Prostate gland (tissue), 2 donors: ENCODE data around the gene TNFRSF25. TPM values are rescaled to one million over a fixed set of nuclear protein-coding genes. Genes with fewer than 3 reads are reported as not detected.

ENCODE experiments used
- DNase-seq: peaks from one replicate; pipeline ENCODE4 v3.0.0-alpha.2; 2019; ENCODE audit warnings: low spot score
- H3K27ac ChIP-seq, 2 donors: fragments of 200-600 bp; sonication (generic); 2 replicates each; pipeline ENCODE4 v1.5.1; 2017 to 2019
- H3K27me3 ChIP-seq: fragments of 200-600 bp; sonication (generic); replicated peaks from 2 replicates; pipeline ENCODE4 v1.5.1; 2019; ENCODE audit not compliant: insufficient read depth
- H3K36me3 ChIP-seq, 2 donors: fragments of 200-600 bp; sonication (generic); 1 replicate in 1 of 2; 2 replicates in 1 of 2; pipeline versions ENCODE4 v1.5.1 to v1.8.1; 2017 to 2019
- H3K4me1 ChIP-seq: fragments of 200-600 bp; sonication (generic); replicated peaks from 2 replicates; pipeline ENCODE4 v1.5.1; 2019
- H3K4me3 ChIP-seq, 2 donors: fragments of 200-600 bp; sonication (generic); 2 replicates each; pipeline ENCODE4 v1.5.1; 2017 to 2019
- H3K9me3 ChIP-seq: fragments of 200-600 bp; sonication (generic); 2 replicates; pipeline ENCODE4 v1.5.1; 2017
- POLR2A ChIP-seq: fragments of 450-650 bp; IDR thresholded peaks from one replicate; pipeline ENCODE4 v1.6.1; 2016; ENCODE audit warnings: antibody characterized with exemption, mild to moderate bottlenecking
- POLR2AphosphoS5 ChIP-seq: sonication (generic); formaldehyde crosslinking; IDR thresholded peaks from one replicate; pipeline ENCODE4 v1.6.1; 2017; ENCODE audit warnings: antibody characterized with exemption
- WGBS: methylation state at CpG from one replicate; pipeline ENCODE4 v1.1.5; 2018; 5-methylcytosine and 5-hydroxymethylcytosine counted together
- intact Hi-C: fragments of 100-400 bp; cut with DNase I; formaldehyde crosslinking; loops from one replicate; pipeline ENCODE4 v1.14.2; 2022
- total RNA-seq, 2 donors: library from RNA; depleted of rRNA; stranded (reverse); fragments of >200 nt; gene quantifications; one replicate each; pipeline ENCODE4 v1.1.0, GENCODE V29; 2016
- TF ChIP-seq, protein P1 (sequence below), 4 experiments: fragments of 200-600 bp in 2 of 4; fragments of 450-650 bp in 2 of 4; sonication (generic) in 2 of 4; IDR thresholded peaks; 1 replicate in 3 of 4; 2 replicates in 1 of 4; pipeline ENCODE4 v1.5.1; 2016 to 2019; ENCODE audit warnings: antibody characterized with exemption in 4 of 4, mild to moderate bottlenecking in 2 of 4, moderate library complexity in 2 of 4

Gene TNFRSF25
- total RNA-seq, 2 donors from 2014 or later = 15.2 to 22.7 TPM

DNA sequence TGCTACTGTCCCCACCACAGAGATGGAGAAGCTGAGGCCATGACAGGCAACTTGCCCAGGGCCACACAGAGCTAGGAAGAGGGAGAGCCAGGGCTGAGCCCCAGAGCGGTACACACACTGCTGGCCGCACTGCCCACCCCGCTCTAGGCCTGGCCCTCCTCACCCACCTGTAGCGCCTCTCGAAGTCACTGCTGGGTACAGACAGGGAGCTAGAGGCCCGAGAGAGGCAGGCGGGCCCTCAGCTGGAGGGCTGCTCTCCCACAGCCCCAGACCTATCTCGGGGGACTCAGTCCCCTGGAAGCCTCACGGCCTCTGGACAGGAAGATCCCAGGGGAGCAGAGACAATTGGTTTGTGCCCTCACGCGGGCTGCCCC lies 42.8 kb upstream of the TNFRSF25 start:
- H3K4me3 ChIP-seq = no peak overlapping the region
- DNase-seq = no peak
- H3K27ac ChIP-seq = no peak overlapping the region
- no peaks in the 10 kb centered on the region for H3K27me3 ChIP-seq
- 91% methylated on average over 11 of the region's 11 CpGs for WGBS
- H3K4me1 ChIP-seq = no peaks in the 10 kb centered on the region
- H3K36me3 ChIP-seq = no peaks in the 10 kb centered on the region
- no peaks in the 10 kb centered on the region for H3K9me3 ChIP-seq
- intact Hi-C loops = no loop called here
- TF ChIP-seq POLR2AphosphoS5 = no peak
- TF ChIP-seq, protein P1, sequence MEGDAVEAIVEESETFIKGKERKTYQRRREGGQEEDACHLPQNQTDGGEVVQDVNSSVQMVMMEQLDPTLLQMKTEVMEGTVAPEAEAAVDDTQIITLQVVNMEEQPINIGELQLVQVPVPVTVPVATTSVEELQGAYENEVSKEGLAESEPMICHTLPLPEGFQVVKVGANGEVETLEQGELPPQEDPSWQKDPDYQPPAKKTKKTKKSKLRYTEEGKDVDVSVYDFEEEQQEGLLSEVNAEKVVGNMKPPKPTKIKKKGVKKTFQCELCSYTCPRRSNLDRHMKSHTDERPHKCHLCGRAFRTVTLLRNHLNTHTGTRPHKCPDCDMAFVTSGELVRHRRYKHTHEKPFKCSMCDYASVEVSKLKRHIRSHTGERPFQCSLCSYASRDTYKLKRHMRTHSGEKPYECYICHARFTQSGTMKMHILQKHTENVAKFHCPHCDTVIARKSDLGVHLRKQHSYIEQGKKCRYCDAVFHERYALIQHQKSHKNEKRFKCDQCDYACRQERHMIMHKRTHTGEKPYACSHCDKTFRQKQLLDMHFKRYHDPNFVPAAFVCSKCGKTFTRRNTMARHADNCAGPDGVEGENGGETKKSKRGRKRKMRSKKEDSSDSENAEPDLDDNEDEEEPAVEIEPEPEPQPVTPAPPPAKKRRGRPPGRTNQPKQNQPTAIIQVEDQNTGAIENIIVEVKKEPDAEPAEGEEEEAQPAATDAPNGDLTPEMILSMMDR (IDR thresholded peaks at IDR 0.05) = no peak
- no peak for TF ChIP-seq POLR2A

DNA sequence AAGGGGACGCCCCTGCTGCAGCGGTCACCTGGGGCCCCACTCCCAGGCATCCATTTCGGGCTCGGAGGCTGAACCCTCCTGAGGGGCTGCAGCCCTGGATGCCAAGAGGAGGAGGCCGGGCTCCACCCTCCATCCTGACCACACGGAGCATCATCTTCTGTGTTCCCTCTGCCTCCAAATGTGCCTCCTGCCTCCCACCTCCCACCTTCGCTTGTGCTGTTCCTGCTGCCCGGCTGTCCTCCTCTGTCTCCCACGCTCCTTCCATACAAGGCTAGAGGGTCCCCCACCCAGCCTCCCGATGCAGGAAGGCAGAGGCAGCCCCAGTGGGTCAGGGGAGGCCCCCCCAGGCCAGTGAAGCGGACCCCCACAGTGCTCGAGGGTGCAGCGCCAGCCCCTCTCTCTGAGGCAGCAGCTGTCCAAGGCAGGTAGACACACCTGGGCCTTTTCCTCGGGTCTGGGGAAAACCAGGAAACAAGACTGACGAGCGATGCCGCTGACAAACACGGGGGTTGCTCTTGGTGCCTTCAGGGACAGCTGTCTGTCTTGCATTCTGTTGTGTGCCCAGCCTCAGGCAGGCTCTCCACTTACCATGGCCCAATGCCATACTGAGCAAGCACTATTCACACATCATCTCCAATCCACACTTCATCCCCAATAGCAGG lies 42.3 kb upstream of the TNFRSF25 start:
- H3K9me3 ChIP-seq = no peaks in the 10 kb centered on the region
- intact Hi-C loops = no loop called here
- H3K36me3 ChIP-seq = no peaks in the 10 kb centered on the region
- no peak for DNase-seq
- no peak overlapping the region for H3K4me3 ChIP-seq
- H3K4me1 ChIP-seq = no peaks in the 10 kb centered on the region
- H3K27me3 ChIP-seq = no peaks in the 10 kb centered on the region
- no peak overlapping the region for H3K27ac ChIP-seq
- TF ChIP-seq POLR2AphosphoS5 (no peak), POLR2A (no peak)
- TF ChIP-seq, protein P1 (IDR thresholded peaks at IDR 0.05) = no peak
- 83% methylated on average over 18 of the region's 18 CpGs for WGBS

DNA sequence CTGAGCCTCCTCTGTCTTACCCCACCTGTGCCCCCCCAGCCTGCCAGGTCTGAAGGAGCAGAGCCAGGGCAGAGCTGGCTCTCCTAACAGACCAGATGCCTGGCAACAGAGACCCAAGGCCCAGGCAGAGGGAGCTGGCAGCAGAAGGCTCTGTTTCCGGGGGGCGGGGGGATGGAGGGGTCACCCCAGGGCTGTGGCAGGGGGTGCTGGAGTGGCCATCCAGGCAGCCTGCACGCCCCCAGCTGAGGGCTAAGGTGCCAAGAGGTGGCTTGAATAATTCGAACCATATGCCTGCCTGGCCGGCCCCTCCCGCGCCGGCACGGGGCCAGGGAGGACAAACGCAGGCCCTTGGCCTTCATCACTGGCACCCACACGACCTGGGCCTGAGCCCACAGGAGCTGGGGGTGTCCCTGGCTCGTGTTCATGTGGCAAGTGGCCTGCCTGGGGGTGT lies 41.5 kb upstream of the TNFRSF25 start:
- WGBS = 59% methylated on average over 11 of the region's 12 CpGs
- H3K27me3 ChIP-seq = no peaks in the 10 kb centered on the region
- no peaks in the 10 kb centered on the region for H3K9me3 ChIP-seq
- no peaks in the 10 kb centered on the region for H3K4me1 ChIP-seq
- H3K27ac ChIP-seq = no peak overlapping the region
- intact Hi-C loops = no loop called here
- no peaks in the 10 kb centered on the region for H3K36me3 ChIP-seq
- H3K4me3 ChIP-seq = no peak overlapping the region
- no peak for DNase-seq
- no peak for TF ChIP-seq POLR2AphosphoS5
- TF ChIP-seq, protein P1 (IDR thresholded peaks at IDR 0.05) = no peak
- TF ChIP-seq POLR2A = no peak

DNA sequence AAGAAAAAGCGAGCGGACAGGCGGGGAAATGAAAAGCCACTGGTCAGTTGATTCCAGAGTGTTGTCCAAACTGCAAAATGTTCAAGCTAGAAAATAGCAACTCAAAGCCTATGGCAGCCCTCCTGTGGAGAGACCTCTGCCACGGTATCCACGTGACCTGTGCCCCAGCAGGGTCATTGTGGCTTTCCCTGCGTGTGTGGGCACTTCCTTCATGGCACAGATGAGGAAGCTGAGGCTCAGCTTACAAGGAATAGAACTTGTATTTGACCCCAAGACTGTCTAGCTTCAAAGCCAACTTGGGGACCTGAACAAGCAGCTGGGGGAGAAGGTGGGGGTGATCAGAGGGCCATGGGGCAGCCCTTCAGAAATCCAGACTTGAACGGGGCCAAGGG lies 41.1 kb upstream of the TNFRSF25 start:
- intact Hi-C loops = no loop called here
- no peak overlapping the region for H3K4me3 ChIP-seq
- no peak for TF ChIP-seq POLR2AphosphoS5
- no peak for TF ChIP-seq POLR2A
- TF ChIP-seq, protein P1 (IDR thresholded peaks at IDR 0.05) = no peak
- no peaks in the 10 kb centered on the region for H3K27me3 ChIP-seq
- no peaks in the 10 kb centered on the region for H3K4me1 ChIP-seq
- H3K9me3 ChIP-seq = no peaks in the 10 kb centered on the region
- H3K27ac ChIP-seq = no peak overlapping the region
- WGBS = 87% methylated on average over 7 of the region's 7 CpGs
- no peaks in the 10 kb centered on the region for H3K36me3 ChIP-seq
- no peak for DNase-seq

DNA sequence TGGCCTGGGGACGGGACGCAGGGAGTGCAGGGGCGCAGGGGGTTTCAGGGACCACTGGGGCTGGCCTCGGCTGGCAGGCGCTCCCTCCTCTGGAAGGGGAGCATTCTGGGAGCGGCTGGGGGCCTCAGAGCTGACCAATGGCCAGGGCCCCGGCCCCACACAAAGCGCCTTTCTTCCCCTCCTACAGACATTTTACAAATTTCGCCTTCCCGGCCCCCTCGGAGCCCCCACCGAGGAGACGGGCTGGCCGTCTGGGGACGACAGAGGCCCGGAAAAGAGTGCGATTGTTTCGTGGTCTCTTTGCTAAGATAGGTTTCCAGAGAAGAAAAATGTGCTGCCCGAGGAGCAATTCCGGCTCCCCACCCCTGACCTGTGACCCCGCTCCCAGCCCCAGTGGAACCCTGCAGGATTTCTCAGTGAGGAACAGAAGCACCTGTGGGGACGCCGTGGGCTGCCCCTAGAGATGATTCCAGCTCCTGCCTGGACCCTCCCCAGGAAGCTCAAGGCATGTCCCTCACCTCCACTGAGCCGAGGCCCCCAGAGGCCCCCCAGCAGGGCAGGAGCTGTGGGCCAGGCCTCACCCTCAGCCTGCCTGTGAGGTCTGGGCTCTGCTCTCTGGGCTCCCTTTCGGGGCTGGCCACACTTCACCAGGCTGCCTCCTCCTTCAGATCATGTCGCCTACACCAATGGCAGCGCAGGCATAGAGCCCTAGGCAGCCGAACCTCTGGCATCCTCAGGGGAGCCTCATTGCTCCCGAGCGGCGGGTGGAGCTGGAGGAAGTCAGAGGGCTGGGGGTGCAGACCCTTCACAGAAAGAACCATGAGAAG lies 40.5 kb upstream of the TNFRSF25 start:
- TF ChIP-seq, protein P1 (IDR thresholded peaks at IDR 0.05) = no peak
- no peak for TF ChIP-seq POLR2A
- TF ChIP-seq POLR2AphosphoS5 = no peak
- no peak for DNase-seq
- 86% methylated on average over 28 of the region's 31 CpGs for WGBS
- Histone ChIP-seq H3K4me3 (no peak overlapping the region), H3K4me1 (no peaks in the 10 kb centered on the region), H3K9me3 (no peaks in the 10 kb centered on the region), H3K27ac (no peak overlapping the region), H3K27me3 (no peaks in the 10 kb centered on the region), H3K36me3 (no peaks in the 10 kb centered on the region)
- intact Hi-C loops = no loop called here
